ENCODE data around the gene CDCA7.
"Not testable (repeated sequence)": the region's sequence is repeated elsewhere in the genome, so short reads cannot be mapped to it uniquely, and the experiment has no call there.

CDCA7 gene

GRCh38 chr2:173416415-173417152 is 61.9 kb downstream of the CDCA7 start:
- not testable (repeated sequence) for H3K4me1 ChIP-seq (ENCODE audit: control insufficient read depth, insufficient read depth, low read length, unreplicated experiment); H3K27ac ChIP-seq (ENCODE audit: low read depth, low read length); H3K4me3 ChIP-seq (ENCODE audit: low read depth, low read length); H3K79me2 ChIP-seq (ENCODE audit: control insufficient read depth, insufficient read depth, low read length, unreplicated experiment); H2AFZ ChIP-seq (ENCODE audit: low read length, unreplicated experiment); H3K36me3 ChIP-seq (ENCODE audit: insufficient read depth, low read length)
- H3K27me3 ChIP-seq (ENCODE audit: insufficient read depth, low read length), result peaks cover 28% of the 10 kb centered on the region

GRCh38 chr2:173417341-173417740 is 62.7 kb downstream of the CDCA7 start:
- no peaks in the 10 kb centered on the region for H3K36me3 ChIP-seq (ENCODE audit: insufficient read depth, low read length)
- no peak overlapping the region for H3K4me3 ChIP-seq (ENCODE audit: low read depth, low read length)
- H3K27me3 ChIP-seq (ENCODE audit: insufficient read depth, low read length), result peaks cover 36% of the 10 kb centered on the region
- no peak overlapping the region for H3K27ac ChIP-seq (ENCODE audit: low read depth, low read length)
- H3K79me2 ChIP-seq (ENCODE audit: control insufficient read depth, insufficient read depth, low read length, unreplicated experiment), result no peaks in the 10 kb centered on the region
- no peak overlapping the region for H2AFZ ChIP-seq (ENCODE audit: low read length, unreplicated experiment)
- H3K4me1 ChIP-seq (ENCODE audit: control insufficient read depth, insufficient read depth, low read length, unreplicated experiment), result peaks cover 8% of the 10 kb centered on the region

- Histone ChIP-seq H3K4me1 (ENCODE audit: control insufficient read depth, insufficient read depth, low read length, unreplicated experiment) (peaks cover 8% of the 10 kb centered on the region), H3K27me3 (ENCODE audit: insufficient read depth, low read length) (peaks cover 40% of the 10 kb centered on the region), H3K4me3 (ENCODE audit: low read depth, low read length) (no peak overlapping the region), H3K79me2 (ENCODE audit: control insufficient read depth, insufficient read depth, low read length, unreplicated experiment) (no peaks in the 10 kb centered on the region), H3K36me3 (ENCODE audit: insufficient read depth, low read length) (no peaks in the 10 kb centered on the region), H2AFZ (ENCODE audit: low read length, unreplicated experiment) (no peak overlapping the region), H3K27ac (ENCODE audit: low read depth, low read length) (no peak overlapping the region)
These were observed 63.1 kb downstream of the CDCA7 start for GRCh38 chr2:173417802-173418201.

Data from ACC112 (cell line).